ENCODE measurements around the gene ADGRL1.
"Not testable (repeated sequence)": the region's sequence is repeated elsewhere in the genome, so short reads cannot be mapped to it uniquely, and the experiment has no call there.

Gene ADGRL1

GRCh38 chr19:14161305-14161704 lies 44.7 kb downstream of the ADGRL1 start:
- no peak for DNase-seq (ENCODE audit: low read depth in 2 of 2)

GRCh38 chr19:14160017-14160703 lies 45.8 kb downstream of the ADGRL1 start:
- DNase-seq (ENCODE audit: low read depth in 2 of 2) = no peak

- DNase-seq (ENCODE audit: low read depth in 2 of 2) = no peak
Measured at GRCh38 chr19:14159059-14159458, 46.9 kb downstream of the ADGRL1 start.

GRCh38 chr19:14158276-14159023 lies 47.5 kb downstream of the ADGRL1 start:
- no peak for DNase-seq (ENCODE audit: low read depth in 2 of 2)

GRCh38 chr19:14156971-14157717 lies 48.8 kb downstream of the ADGRL1 start:
- no peak for DNase-seq (ENCODE audit: low read depth in 2 of 2)

- DNase-seq (ENCODE audit: low read depth in 2 of 2) = no peak
Measured at GRCh38 chr19:14156122-14156521, 49.8 kb downstream of the ADGRL1 start.

GRCh38 chr19:14155371-14155770 lies 50.6 kb downstream of the ADGRL1 start:
- no peak for DNase-seq (ENCODE audit: low read depth in 2 of 2)

- no peak for DNase-seq (ENCODE audit: low read depth in 2 of 2)
Measured at GRCh38 chr19:14152713-14153112, 53.3 kb downstream of the ADGRL1 start.

- DNase-seq (ENCODE audit: low read depth in 2 of 2) = no peak
Measured at GRCh38 chr19:14150770-14151661, 55.0 kb downstream of the ADGRL1 start.

- DNase-seq (ENCODE audit: low read depth in 2 of 2) = no peak
Measured at GRCh38 chr19:14150041-14150769, 55.8 kb downstream of the ADGRL1 start.

- peak in 1 of 2 donors; percentile 33 for DNase-seq (ENCODE audit: low read depth in 2 of 2)
Measured at GRCh38 chr19:14149509-14149994, 56.4 kb downstream of the ADGRL1 start.

- no peak for DNase-seq (ENCODE audit: low read depth in 2 of 2)
Measured at GRCh38 chr19:14148751-14149410, 57.1 kb downstream of the ADGRL1 start.

- peak in 1 of 2 donors; percentile 38 for DNase-seq (ENCODE audit: low read depth in 2 of 2)
Measured at GRCh38 chr19:14147797-14148605, 58.0 kb downstream of the ADGRL1 start.

- DNase-seq (ENCODE audit: low read depth in 2 of 2) = no peak
Measured at GRCh38 chr19:14146789-14147216, 59.2 kb downstream of the ADGRL1 start.

- not testable (repeated sequence) for DNase-seq (ENCODE audit: low read depth in 2 of 2)
Measured at GRCh38 chr19:14146169-14146568, 59.8 kb downstream of the ADGRL1 start.

- DNase-seq (ENCODE audit: low read depth in 2 of 2) = no peak
Measured at GRCh38 chr19:14145381-14145780, 60.6 kb downstream of the ADGRL1 start.

GRCh38 chr19:14142262-14143190 lies 63.4 kb downstream of the ADGRL1 start:
- DNase-seq (ENCODE audit: low read depth in 2 of 2) = no peak

GRCh38 chr19:14141041-14141440 lies 64.9 kb downstream of the ADGRL1 start:
- DNase-seq (ENCODE audit: low read depth in 2 of 2) = no peak

Measured in stimulated activated CD8-positive, alpha-beta memory T cell treated with anti-CD3 and anti-CD28 coated beads, Interleukin-7, amount 100 ng/mL, for 4 hours (primary cell).